HepG2 (cell line): Measurements from ENCODE around the gene ARTN. TPM values are rescaled to one million over a fixed set of nuclear protein-coding genes. Genes with fewer than 3 reads are reported as not detected.
A peak's percentile ranks its signal among the peaks of the same experiment; 100 is the strongest.

Source experiments
- E2F1 ChIP-seq: sonication (generic); formaldehyde crosslinking; IDR thresholded peaks from 2 replicates; pipeline ENCODE4 v1.5.0; 2020; ENCODE audit warnings: missing genetic modification reagents
- FOXA3 ChIP-seq: IDR thresholded peaks from 2 replicates; pipeline ENCODE4 v1.6.1; 2016; ENCODE audit warnings: missing genetic modification reagents, missing compliant biosample characterization
- HNRNPK ChIP-seq: fragments of 200-400 bp; formaldehyde crosslinking; IDR thresholded peaks from 2 replicates; pipeline ENCODE4 v1.6.1; 2018; ENCODE audit warnings: low read length, low read depth, moderate library complexity, mild to moderate bottlenecking; ENCODE audit not compliant: poor library complexity, severe bottlenecking
- JARID2 ChIP-seq: sonication (generic); formaldehyde crosslinking; IDR thresholded peaks from 2 replicates; pipeline ENCODE4 v1.8.1; 2023; ENCODE audit warnings: missing genetic modification reagents, inconsistent platforms; ENCODE audit not compliant: insufficient replicate concordance
- JUND ChIP-seq: sonication (generic); formaldehyde crosslinking; IDR thresholded peaks from 2 replicates; pipeline ENCODE4 v1.8.0; 2022; ENCODE audit warnings: mild to moderate bottlenecking, missing genetic modification reagents
- KLF9 ChIP-seq: IDR thresholded peaks from 2 replicates; pipeline ENCODE4 v1.6.1; 2016; ENCODE audit warnings: low read depth
- MIXL1 ChIP-seq: IDR thresholded peaks from 2 replicates; pipeline ENCODE4 v1.6.1; 2016
- NFIC ChIP-seq: IDR thresholded peaks from 2 replicates; pipeline ENCODE4 v1.6.1; 2012; ENCODE audit warnings: mild to moderate bottlenecking, low read length, inconsistent platforms
- NR2F6 ChIP-seq, 2 experiments: IDR thresholded peaks; 2 replicates each; pipeline ENCODE4 v1.6.1; 2016; ENCODE audit warnings: antibody characterized with exemption in 1 of 2, mild to moderate bottlenecking in 1 of 2
- POLR2AphosphoS5 ChIP-seq: IDR thresholded peaks from 2 replicates; pipeline ENCODE4 v1.6.1; 2012; ENCODE audit warnings: low read depth, low read length
- SP2 ChIP-seq: sonication (generic); formaldehyde crosslinking; IDR thresholded peaks from 2 replicates; pipeline ENCODE4 v1.5.1; 2020; ENCODE audit warnings: mild to moderate bottlenecking, missing genetic modification reagents
- TEAD3 ChIP-seq: optimal IDR thresholded peaks from 2 replicates; pipeline ENCODE3; 2016; ENCODE audit warnings: borderline replicate concordance
- TGIF2 ChIP-seq: IDR thresholded peaks from 2 replicates; pipeline ENCODE4 v1.6.1; 2016; ENCODE audit warnings: control low read depth, missing compliant biosample characterization
- TIGD3 ChIP-seq: sonication (generic); formaldehyde crosslinking; IDR thresholded peaks from 2 replicates; pipeline ENCODE4 v1.5.1; 2020; ENCODE audit warnings: mild to moderate bottlenecking, missing genetic modification reagents, borderline replicate concordance
- ZBTB1 ChIP-seq: sonication (generic); formaldehyde crosslinking; IDR thresholded peaks from 2 replicates; pipeline ENCODE4 v1.4.0; 2020; ENCODE audit warnings: missing genetic modification reagents, borderline replicate concordance
- ZFAT ChIP-seq: sonication (generic); formaldehyde crosslinking; conservative IDR thresholded peaks from 2 replicates; pipeline ENCODE4 v1.8.1; 2023; ENCODE audit warnings: missing genetic modification reagents, inconsistent platforms
- ZMYM3 ChIP-seq: sonication (generic); formaldehyde crosslinking; IDR thresholded peaks from 2 replicates; pipeline ENCODE4 v1.5.1; 2020; ENCODE audit warnings: mild to moderate bottlenecking, missing genetic modification reagents
- ZNF264 ChIP-seq: sonication (generic); formaldehyde crosslinking; IDR thresholded peaks from 2 replicates; pipeline ENCODE4 v1.4.0; 2020; ENCODE audit warnings: missing genetic modification reagents
- ZNF335 ChIP-seq: sonication (generic); formaldehyde crosslinking; IDR thresholded peaks from 2 replicates; pipeline ENCODE4 v1.4.0; 2020; ENCODE audit warnings: missing genetic modification reagents
- ZNF572 ChIP-seq: sonication (generic); formaldehyde crosslinking; IDR thresholded peaks from 2 replicates; pipeline ENCODE4 v1.5.1; 2020; ENCODE audit warnings: mild to moderate bottlenecking, missing genetic modification reagents
- ZNF713 ChIP-seq: sonication (generic); formaldehyde crosslinking; IDR thresholded peaks from 2 replicates; pipeline ENCODE4 v1.4.0; 2020; ENCODE audit warnings: mild to moderate bottlenecking, missing genetic modification reagents
- ZNF770 ChIP-seq: sonication (generic); formaldehyde crosslinking; IDR thresholded peaks from 2 replicates; pipeline ENCODE4 v1.5.0; 2020; ENCODE audit warnings: mild to moderate bottlenecking, missing genetic modification reagents
- polyA plus RNA-seq, 8 experiments: library from polyadenylated mRNA; depleted of rRNA in 3 of 8; stranded (reverse) in 7 of 8; unstranded in 1 of 8; fragments of >200 nt; fragmentation: Illumina TruSeq in 4 of 8; extraction: Trizol in 4 of 8; gene quantifications; 2 replicates each; pipeline versions ENCODE4 v1.2.1 to v1.2.3, GENCODE V29; 2011 to 2016; ENCODE audit warnings: low read depth in 4 of 8, missing spikeins in 1 of 8, mixed read lengths in 1 of 8; ENCODE audit not compliant: insufficient read depth in 1 of 8
- total RNA-seq, 5 experiments: library from RNA; depleted of rRNA; stranded (reverse); fragments of >200 nt; fragmentation: Illumina TruSeq; extraction: Trizol; gene quantifications; 2 replicates each; pipeline ENCODE4 v1.2.3, GENCODE V29; 2016; ENCODE audit warnings: low read depth in 1 of 5
- TF ChIP-seq, protein P1 (sequence below): IDR thresholded peaks from 2 replicates; pipeline ENCODE4 v1.6.1; 2016; ENCODE audit warnings: missing compliant biosample characterization, missing genetic modification reagents, borderline replicate concordance
- TF ChIP-seq, protein P2 (sequence below): IDR thresholded peaks from 2 replicates; pipeline ENCODE4 v1.6.1; 2016; ENCODE audit warnings: mild to moderate bottlenecking

The ARTN gene
- total and polyA plus RNA-seq, 2 of the 13 experiments (the other 11 are each of a cell fraction or from before 2014, with no cell fraction given): 0.11 to 0.62 TPM

DNA sequence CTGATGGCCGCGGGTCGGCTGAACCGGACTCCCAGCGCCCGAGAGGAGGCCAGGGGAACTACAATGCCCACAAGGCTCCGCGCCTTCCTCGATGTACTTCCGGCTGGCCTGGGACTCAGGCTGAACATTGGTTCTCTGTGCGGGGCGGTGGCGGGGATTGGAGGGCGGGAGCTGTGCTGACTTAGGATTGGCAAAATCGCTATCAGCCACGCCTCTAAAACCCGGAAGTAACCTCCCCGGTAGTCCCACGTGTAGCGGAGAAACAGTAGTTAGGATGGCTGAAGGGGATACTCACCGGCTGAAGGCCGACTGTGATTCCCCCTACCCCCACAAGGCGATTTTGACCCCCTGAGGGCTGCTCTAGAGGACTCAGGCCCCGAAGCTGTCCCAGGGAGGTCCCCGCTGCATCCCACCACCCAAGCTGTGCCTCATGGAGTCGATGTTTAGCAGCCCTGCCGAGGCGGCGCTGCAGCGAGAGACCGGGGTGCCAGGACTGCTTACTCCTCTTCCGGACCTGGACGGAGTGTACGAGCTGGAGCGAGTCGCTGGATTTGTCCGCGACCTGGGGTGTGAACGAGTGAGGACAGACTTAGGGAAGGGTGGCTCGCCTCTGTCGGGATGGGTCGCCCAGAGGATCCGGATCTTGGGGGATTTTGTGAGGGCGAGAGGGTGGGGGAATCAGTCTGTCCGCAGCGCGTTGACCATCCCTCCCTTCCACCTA, 36.3 kb downstream of the ARTN start, which contains the start of gene DPH2 (continued):
- TF ChIP-seq TIGD3 (CRISPR knock-in tag): no peak
- TF ChIP-seq, protein P1, sequence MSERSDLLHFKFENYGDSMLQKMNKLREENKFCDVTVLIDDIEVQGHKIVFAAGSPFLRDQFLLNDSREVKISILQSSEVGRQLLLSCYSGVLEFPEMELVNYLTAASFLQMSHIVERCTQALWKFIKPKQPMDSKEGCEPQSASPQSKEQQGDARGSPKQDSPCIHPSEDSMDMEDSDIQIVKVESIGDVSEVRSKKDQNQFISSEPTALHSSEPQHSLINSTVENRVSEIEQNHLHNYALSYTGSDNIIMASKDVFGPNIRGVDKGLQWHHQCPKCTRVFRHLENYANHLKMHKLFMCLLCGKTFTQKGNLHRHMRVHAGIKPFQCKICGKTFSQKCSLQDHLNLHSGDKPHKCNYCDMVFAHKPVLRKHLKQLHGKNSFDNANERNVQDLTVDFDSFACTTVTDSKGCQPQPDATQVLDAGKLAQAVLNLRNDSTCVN (CRISPR knock-in tag): no peak
- no peak for TF ChIP-seq ZNF713 (CRISPR knock-in tag)
- TF ChIP-seq SP2: peak; percentile 93
- no peak for TF ChIP-seq NFIC
- TF ChIP-seq MIXL1 (CRISPR knock-in tag): no peak; the same call in 1 of the 2 replicates
- 0 out of 2 replicates have a peak, but pooled peaks have one; percentile 58 for TF ChIP-seq TGIF2 (CRISPR knock-in tag)
- TF ChIP-seq ZNF264 (CRISPR knock-in tag): no peak
- no peak for TF ChIP-seq ZNF572 (CRISPR knock-in tag)
- TF ChIP-seq KLF9 (CRISPR knock-in tag): no peak
- TF ChIP-seq HNRNPK: no peak
- no peak for TF ChIP-seq JARID2 (CRISPR knock-in tag)
- no peak for TF ChIP-seq TEAD3 (CRISPR knock-in tag)
- TF ChIP-seq ZFAT: no peak
- TF ChIP-seq FOXA3 (CRISPR knock-in tag): no peak
- peak; percentile 93 for TF ChIP-seq ZNF335 (CRISPR knock-in tag)
- TF ChIP-seq ZMYM3 (CRISPR knock-in tag): no peak
- TF ChIP-seq ZBTB1 (CRISPR knock-in tag): no peak
- peak; percentile 64 for TF ChIP-seq POLR2AphosphoS5
- TF ChIP-seq NR2F6 (IDR thresholded peaks at IDR 0.05): no peak
- no peak for TF ChIP-seq NR2F6 (CRISPR knock-in tag; IDR thresholded peaks at IDR 0.05)
- no peak for TF ChIP-seq JUND (CRISPR knock-in tag)
- TF ChIP-seq ZNF770 (CRISPR knock-in tag): no peak
- TF ChIP-seq, protein P2, sequence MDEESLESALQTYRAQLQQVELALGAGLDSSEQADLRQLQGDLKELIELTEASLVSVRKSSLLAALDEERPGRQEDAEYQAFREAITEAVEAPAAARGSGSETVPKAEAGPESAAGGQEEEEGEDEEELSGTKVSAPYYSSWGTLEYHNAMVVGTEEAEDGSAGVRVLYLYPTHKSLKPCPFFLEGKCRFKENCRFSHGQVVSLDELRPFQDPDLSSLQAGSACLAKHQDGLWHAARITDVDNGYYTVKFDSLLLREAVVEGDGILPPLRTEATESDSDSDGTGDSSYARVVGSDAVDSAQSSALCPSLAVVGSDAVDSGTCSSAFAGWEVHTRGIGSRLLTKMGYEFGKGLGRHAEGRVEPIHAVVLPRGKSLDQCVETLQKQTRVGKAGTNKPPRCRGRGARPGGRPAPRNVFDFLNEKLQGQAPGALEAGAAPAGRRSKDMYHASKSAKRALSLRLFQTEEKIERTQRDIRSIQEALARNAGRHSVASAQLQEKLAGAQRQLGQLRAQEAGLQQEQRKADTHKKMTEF (CRISPR knock-in tag): 0 out of 2 replicates have a peak, but pooled peaks have one; percentile 26
- TF ChIP-seq E2F1 (CRISPR knock-in tag): no peak
